ENCODE measurements around the gene LCT.

- TF ChIP-seq RCOR1 (IDR thresholded peaks at IDR 0.05; ENCODE audit: low read length) (no peak), RAD21 (IDR thresholded peaks at IDR 0.05; ENCODE audit: low read length) (no peak), TCF12 (IDR thresholded peaks at IDR 0.05) (no peak), GABPA (IDR thresholded peaks at IDR 0.05; ENCODE audit: low read depth) (no peak), CTCF (IDR thresholded peaks at IDR 0.05) (no peak), PBX3 (IDR thresholded peaks at IDR 0.05) (no peak)
Measured at GRCh38 chr2:135773319-135773718, 63.7 kb downstream of the LCT start.

All from SK-N-SH (cell line).